ENCODE measurements around the gene RNLS. TPM values are rescaled to one million over a fixed set of nuclear protein-coding genes. Genes with fewer than 3 reads are reported as not detected.

The RNLS gene
- total RNA-seq, 2 experiments from 2014 or later = 2.5 to 3.3 TPM

GRCh38 chr10:88389456-88389855 is 193.7 kb downstream of the RNLS start:
- CTCF ChIA-PET = interaction anchor here (0.7 to 5.4 kb wide), 50 partner anchors 10 to 551 kb away, joined by 3 to 82 read pairs (median 4); partner anchors contain the start of genes KLLN and PTEN
- Mint-ChIP-seq H3K4me3 (no peak overlapping the region), H3K36me3 (ENCODE audit: low read depth) (peaks cover 22% of the 10 kb centered on the region), H3K27ac (peak overlapping the region; percentile 29), H3K9me3 (ENCODE audit: insufficient read depth) (peaks cover 5% of the 10 kb centered on the region), H3K4me1 (ENCODE audit: low read depth) (peaks cover 15% of the 10 kb centered on the region), H3K27me3 (ENCODE audit: low read depth) (no peaks in the 10 kb centered on the region)
- DNase-seq = peak; percentile 65
- ATAC-seq = no peak
- POLR2A ChIA-PET = interaction anchor here (3.3 kb wide), 1 partner anchor 527 kb away, joined by 29 read pairs; the partner anchor contains the start of genes KLLN and PTEN

- CTCF ChIA-PET = interaction anchor here (0.7 to 5.4 kb wide), 25 partner anchors 12 to 549 kb away, joined by 3 to 82 read pairs (median 4); partner anchors contain the start of genes KLLN, PTEN and RNLS
- no peaks in the 10 kb centered on the region for H3K27me3 Mint-ChIP-seq (ENCODE audit: low read depth)
- peaks cover 23% of the 10 kb centered on the region for H3K36me3 Mint-ChIP-seq (ENCODE audit: low read depth)
- POLR2A ChIA-PET = interaction anchor here (0.7 to 3.3 kb wide), 2 partner anchors 526 to 542 kb away, joined by 3 to 29 read pairs; partner anchors contain the start of genes KLLN and PTEN
- H3K4me1 Mint-ChIP-seq (ENCODE audit: low read depth) = peaks cover 23% of the 10 kb centered on the region
- H3K9me3 Mint-ChIP-seq (ENCODE audit: insufficient read depth) = peaks cover under 1% of the 10 kb centered on the region
- ATAC-seq (no peak), DNase-seq (no peak)
- no peak overlapping the region for H3K27ac Mint-ChIP-seq
- H3K4me3 Mint-ChIP-seq = no peak overlapping the region
Observed at GRCh38 chr10:88388324-88388723, 194.8 kb downstream of the RNLS start.

GRCh38 chr10:88386821-88387773 is 196.0 kb downstream of the RNLS start:
- Mint-ChIP-seq H3K4me1 (ENCODE audit: low read depth) (peaks cover 19% of the 10 kb centered on the region), H3K9me3 (ENCODE audit: insufficient read depth) (peaks cover 12% of the 10 kb centered on the region), H3K27me3 (ENCODE audit: low read depth) (no peaks in the 10 kb centered on the region), H3K36me3 (ENCODE audit: low read depth) (peaks cover 26% of the 10 kb centered on the region), H3K27ac (no peak overlapping the region), H3K4me3 (no peak overlapping the region)
- ChIA-PET CTCF (interaction anchor here (0.7 to 5.4 kb wide), 16 partner anchors 11 to 536 kb away, joined by 3 to 82 read pairs (median 4); partner anchors contain the start of genes KLLN and PTEN), POLR2A (interaction anchor here (1.4 to 4.5 kb wide), 3 partner anchors 116 to 524 kb away, joined by 8 to 40 read pairs (median 8); partner anchors contain the start of genes KLLN and PTEN)
- DNase-seq = no peak
- ATAC-seq = no peak

- CTCF ChIA-PET = interaction anchor here (0.8 to 5.4 kb wide), 13 partner anchors 12 to 535 kb away, joined by 3 to 82 read pairs (median 4); partner anchors contain the start of genes KLLN and PTEN
- peaks cover 12% of the 10 kb centered on the region for H3K9me3 Mint-ChIP-seq (ENCODE audit: insufficient read depth)
- peaks cover 25% of the 10 kb centered on the region for H3K36me3 Mint-ChIP-seq (ENCODE audit: low read depth)
- peaks cover 13% of the 10 kb centered on the region for H3K4me1 Mint-ChIP-seq (ENCODE audit: low read depth)
- no peak overlapping the region for H3K4me3 Mint-ChIP-seq
- POLR2A ChIA-PET = interaction anchor here (1.4 to 4.5 kb wide), 3 partner anchors 115 to 523 kb away, joined by 8 to 40 read pairs (median 8); partner anchors contain the start of genes KLLN and PTEN
- H3K27me3 Mint-ChIP-seq (ENCODE audit: low read depth) = no peaks in the 10 kb centered on the region
- DNase-seq (no peak), ATAC-seq (no peak)
- no peak overlapping the region for H3K27ac Mint-ChIP-seq
Observed at GRCh38 chr10:88386204-88386788, 196.8 kb downstream of the RNLS start.

GRCh38 chr10:88385601-88386203 is 197.4 kb downstream of the RNLS start:
- Mint-ChIP-seq H3K9me3 (ENCODE audit: insufficient read depth) (peaks cover 12% of the 10 kb centered on the region), H3K27me3 (ENCODE audit: low read depth) (no peaks in the 10 kb centered on the region), H3K4me1 (ENCODE audit: low read depth) (peaks cover 13% of the 10 kb centered on the region), H3K4me3 (no peak overlapping the region), H3K27ac (no peak overlapping the region), H3K36me3 (ENCODE audit: low read depth) (peaks cover 25% of the 10 kb centered on the region)
- peak; percentile 79 for ATAC-seq
- POLR2A ChIA-PET = interaction anchor here (1.4 to 4.5 kb wide), 3 partner anchors 115 to 522 kb away, joined by 8 to 40 read pairs (median 8); partner anchors contain the start of genes KLLN and PTEN
- CTCF ChIA-PET = interaction anchor here (0.8 to 5.4 kb wide), 11 partner anchors 12 to 535 kb away, joined by 3 to 82 read pairs (median 4); partner anchors contain the start of genes KLLN and PTEN
- DNase-seq = peak; percentile 87

- no peak for DNase-seq
- H3K9me3 Mint-ChIP-seq (ENCODE audit: insufficient read depth) = peaks cover 12% of the 10 kb centered on the region
- H3K36me3 Mint-ChIP-seq (ENCODE audit: low read depth) = peaks cover 30% of the 10 kb centered on the region
- no peak overlapping the region for H3K4me3 Mint-ChIP-seq
- H3K27me3 Mint-ChIP-seq (ENCODE audit: low read depth) = no peaks in the 10 kb centered on the region
- no peak overlapping the region for H3K27ac Mint-ChIP-seq
- POLR2A ChIA-PET = interaction anchor here (4.5 kb wide), 1 partner anchor 520 kb away, joined by 40 read pairs; the partner anchor contains the start of genes KLLN and PTEN
- ATAC-seq = no peak
- CTCF ChIA-PET = interaction anchor here (1.0 kb wide), 1 partner anchor 533 kb away, joined by 3 read pairs; no protein-coding TSS in a partner anchor
- peaks cover 13% of the 10 kb centered on the region for H3K4me1 Mint-ChIP-seq (ENCODE audit: low read depth)
Observed at GRCh38 chr10:88383276-88383675, 199.8 kb downstream of the RNLS start.

- Mint-ChIP-seq H3K36me3 (ENCODE audit: low read depth) (peaks cover 30% of the 10 kb centered on the region), H3K4me3 (no peak overlapping the region), H3K9me3 (ENCODE audit: insufficient read depth) (peaks cover 12% of the 10 kb centered on the region), H3K27ac (no peak overlapping the region), H3K27me3 (ENCODE audit: low read depth) (no peaks in the 10 kb centered on the region), H3K4me1 (ENCODE audit: low read depth) (peaks cover 13% of the 10 kb centered on the region)
- POLR2A ChIA-PET = no interaction called here
- ATAC-seq (no peak), DNase-seq (no peak)
- CTCF ChIA-PET = interaction anchor here (1.0 kb wide), 1 partner anchor 532 kb away, joined by 3 read pairs; no protein-coding TSS in a partner anchor
Observed at GRCh38 chr10:88382699-88383098, 200.4 kb downstream of the RNLS start.

GRCh38 chr10:88379575-88379974 is 203.5 kb downstream of the RNLS start:
- H3K27ac Mint-ChIP-seq = no peak overlapping the region
- DNase-seq (no peak), ATAC-seq (no peak)
- peaks cover 25% of the 10 kb centered on the region for H3K4me1 Mint-ChIP-seq (ENCODE audit: low read depth)
- no peaks in the 10 kb centered on the region for H3K27me3 Mint-ChIP-seq (ENCODE audit: low read depth)
- ChIA-PET CTCF (interaction anchor here (1.1 kb wide), 1 partner anchor 10 kb away, joined by 4 read pairs; no protein-coding TSS in a partner anchor), POLR2A (no interaction called here)
- peaks cover 12% of the 10 kb centered on the region for H3K9me3 Mint-ChIP-seq (ENCODE audit: insufficient read depth)
- no peak overlapping the region for H3K4me3 Mint-ChIP-seq
- H3K36me3 Mint-ChIP-seq (ENCODE audit: low read depth) = peaks cover 28% of the 10 kb centered on the region

- CTCF ChIA-PET = interaction anchor here (0.7 to 4.6 kb wide), 3 partner anchors 9 to 130 kb away, joined by 3 to 24 read pairs (median 4); no protein-coding TSS in a partner anchor
- no peak for ATAC-seq
- POLR2A ChIA-PET = interaction anchor here (0.6 kb wide), 1 partner anchor 369 kb away, joined by 3 read pairs; no protein-coding TSS in a partner anchor
- Mint-ChIP-seq H3K4me1 (ENCODE audit: low read depth) (peaks cover 14% of the 10 kb centered on the region), H3K27ac (no peak overlapping the region), H3K27me3 (ENCODE audit: low read depth) (no peaks in the 10 kb centered on the region), H3K4me3 (no peak overlapping the region), H3K36me3 (ENCODE audit: low read depth) (peaks cover 12% of the 10 kb centered on the region), H3K9me3 (ENCODE audit: insufficient read depth) (peaks cover 3% of the 10 kb centered on the region)
- no peak for DNase-seq
Observed at GRCh38 chr10:88377510-88377909, 205.6 kb downstream of the RNLS start.

GRCh38 chr10:88374392-88375175 is 208.5 kb downstream of the RNLS start:
- no peaks in the 10 kb centered on the region for H3K9me3 Mint-ChIP-seq (ENCODE audit: insufficient read depth)

More at GRCh38 chr10:88374392-88375175, 208.5 kb downstream of the RNLS start:
- Mint-ChIP-seq H3K4me3 (no peak overlapping the region), H3K36me3 (ENCODE audit: low read depth) (peaks cover 7% of the 10 kb centered on the region), H3K27ac (no peak overlapping the region), H3K27me3 (ENCODE audit: low read depth) (no peaks in the 10 kb centered on the region), H3K4me1 (ENCODE audit: low read depth) (peaks cover 14% of the 10 kb centered on the region)
- CTCF ChIA-PET = interaction anchor here (0.9 to 4.6 kb wide), 3 partner anchors 12 to 18 kb away, joined by 3 to 24 read pairs (median 4); no protein-coding TSS in a partner anchor
- ATAC-seq (no peak), DNase-seq (no peak)
- POLR2A ChIA-PET = no interaction called here
